ENCODE measurements around the gene DMRTC1.
"Not testable (repeated sequence)": the region's sequence is repeated elsewhere in the genome, so short reads cannot be mapped to it uniquely, and the experiment has no call there.

DNA sequence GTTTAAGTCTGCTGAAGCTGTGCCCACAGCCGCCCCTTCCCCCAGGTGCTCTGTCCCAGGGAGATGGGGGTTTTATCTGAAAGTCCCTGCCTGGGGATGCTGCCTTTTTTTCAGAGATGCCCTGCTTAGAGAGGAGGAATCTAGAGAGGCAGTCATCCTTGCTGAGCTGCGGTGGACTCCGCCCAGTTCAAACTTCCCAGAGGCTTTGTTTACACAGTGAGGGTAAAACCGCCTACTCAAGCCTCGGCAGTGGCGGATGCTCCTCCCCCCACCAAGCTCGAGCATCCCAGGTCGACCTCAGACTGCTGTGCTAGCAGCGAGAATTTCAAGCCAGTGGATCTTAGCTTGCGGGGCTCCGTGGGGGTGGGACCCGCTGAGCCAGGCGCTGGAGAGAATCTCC lies 112.9 kb downstream of the DMRTC1 start:
- TF ChIP-seq, protein P1, sequence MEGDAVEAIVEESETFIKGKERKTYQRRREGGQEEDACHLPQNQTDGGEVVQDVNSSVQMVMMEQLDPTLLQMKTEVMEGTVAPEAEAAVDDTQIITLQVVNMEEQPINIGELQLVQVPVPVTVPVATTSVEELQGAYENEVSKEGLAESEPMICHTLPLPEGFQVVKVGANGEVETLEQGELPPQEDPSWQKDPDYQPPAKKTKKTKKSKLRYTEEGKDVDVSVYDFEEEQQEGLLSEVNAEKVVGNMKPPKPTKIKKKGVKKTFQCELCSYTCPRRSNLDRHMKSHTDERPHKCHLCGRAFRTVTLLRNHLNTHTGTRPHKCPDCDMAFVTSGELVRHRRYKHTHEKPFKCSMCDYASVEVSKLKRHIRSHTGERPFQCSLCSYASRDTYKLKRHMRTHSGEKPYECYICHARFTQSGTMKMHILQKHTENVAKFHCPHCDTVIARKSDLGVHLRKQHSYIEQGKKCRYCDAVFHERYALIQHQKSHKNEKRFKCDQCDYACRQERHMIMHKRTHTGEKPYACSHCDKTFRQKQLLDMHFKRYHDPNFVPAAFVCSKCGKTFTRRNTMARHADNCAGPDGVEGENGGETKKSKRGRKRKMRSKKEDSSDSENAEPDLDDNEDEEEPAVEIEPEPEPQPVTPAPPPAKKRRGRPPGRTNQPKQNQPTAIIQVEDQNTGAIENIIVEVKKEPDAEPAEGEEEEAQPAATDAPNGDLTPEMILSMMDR (conservative IDR thresholded peaks at IDR 0.05; ENCODE audit: low read length): not testable (repeated sequence)
- TF ChIP-seq EZH2phosphoT487 (IDR thresholded peaks at IDR 0.05; ENCODE audit: borderline replicate concordance): not testable (repeated sequence)

All from Loucy (cell line).